H1 (cell line): ENCODE results near the gene CTRL. TPM values are rescaled to one million over a fixed set of nuclear protein-coding genes. Genes with fewer than 3 reads are reported as not detected.

Source experiments
- CTCF ChIA-PET: fragments of 300-600 bp; sonication (Branson Sonifier 250); formaldehyde crosslinking; loops from one replicate; lab custom pipeline; 2021; ENCODE audit not compliant: partially characterized antibody; lab: Charles Lee
- POLR2A ChIA-PET: fragments of 300-600 bp; sonication (Branson Sonifier 250); formaldehyde crosslinking; loops from one replicate; lab custom pipeline; 2021; ENCODE audit warnings: inconsistent platforms; ENCODE audit not compliant: partially characterized antibody; lab: Charles Lee
- DNase-seq, 2 experiments: peaks; one replicate each; pipeline versions ENCODE4 v3.0.0 to v3.0.0-alpha.2; 2010 to 2022; ENCODE audit warnings: low spot score in 2 of 2, low read depth in 1 of 2, mixed read lengths in 1 of 2
- FAIRE-seq: peaks from 2 replicates; lab custom pipeline; 2011; peaks lifted over from hg19 to GRCh38; lab: Jason Lieb, UNC
- H2AFZ ChIP-seq: 2 replicates; pipeline ENCODE4 v1.8.1; 2012; ENCODE audit warnings: low read length, inconsistent platforms
- H2AK5ac ChIP-seq: 2 replicates; pipeline ENCODE4 v1.6.1; 2013; ENCODE audit warnings: low read depth, low read length
- H2BK120ac ChIP-seq: replicated peaks from 2 replicates; pipeline ENCODE3; 2013; ENCODE audit warnings: low read depth, low read length, inconsistent platforms
- H2BK12ac ChIP-seq: 2 replicates; pipeline ENCODE4 v1.6.1; 2013; ENCODE audit warnings: low read depth, low read length
- H2BK15ac ChIP-seq: 2 replicates; pipeline ENCODE4 v1.6.1; 2013; ENCODE audit warnings: low read length
- H2BK20ac ChIP-seq: 2 replicates; pipeline ENCODE4 v1.6.1; 2013; ENCODE audit warnings: low read length
- H2BK5ac ChIP-seq: 2 replicates; pipeline ENCODE4 v1.6.1; 2013; ENCODE audit warnings: low read depth, low read length
- H3K14ac ChIP-seq: 2 replicates; pipeline ENCODE4 v1.6.1; 2013; ENCODE audit warnings: inconsistent platforms; ENCODE audit not compliant: insufficient read length
- H3K18ac ChIP-seq: 2 replicates; pipeline ENCODE4 v1.6.1; 2013; ENCODE audit warnings: low read length; ENCODE audit errors: extremely low read depth
- H3K23ac ChIP-seq: 2 replicates; pipeline ENCODE4 v1.6.1; 2013; ENCODE audit warnings: inconsistent platforms; ENCODE audit not compliant: insufficient read length
- H3K23me2 ChIP-seq: 2 replicates; pipeline ENCODE4 v1.6.1; 2013; ENCODE audit warnings: low read depth, low read length
- H3K27ac ChIP-seq: 2 replicates; pipeline ENCODE4 v1.6.1; 2011; ENCODE audit warnings: low read depth, low read length, inconsistent platforms
- H3K27me3 ChIP-seq, 4 experiments: replicated peaks in 1 of 4; 1 replicate in 1 of 4; 2 replicates in 3 of 4; pipeline versions ENCODE4 v1.6.1 to v1.8.1; 2011 to 2013; ENCODE audit warnings: low read length in 3 of 4, mild to moderate bottlenecking in 3 of 4, inconsistent platforms in 2 of 4, mixed read lengths in 2 of 4, moderate library complexity in 1 of 4; ENCODE audit not compliant: control insufficient read depth in 3 of 4, insufficient read depth in 3 of 4; ENCODE audit errors: extremely low read depth in 1 of 4
- H3K36me3 ChIP-seq, 4 experiments: 2 replicates each; pipeline versions ENCODE4 v1.6.1 to v1.8.1; 2011 to 2013; ENCODE audit warnings: mild to moderate bottlenecking in 4 of 4, low read length in 3 of 4, moderate library complexity in 2 of 4, control low read depth in 1 of 4, inconsistent platforms in 1 of 4; ENCODE audit not compliant: insufficient read depth in 4 of 4, control insufficient read depth in 2 of 4
- H3K4ac ChIP-seq: replicated peaks from 2 replicates; pipeline ENCODE3; 2013; ENCODE audit warnings: low read length, low read depth, mixed read lengths, inconsistent platforms; ENCODE audit not compliant: insufficient read length
- H3K4me1 ChIP-seq, 4 experiments: replicated peaks in 1 of 4; 1 replicate in 1 of 4; 2 replicates in 3 of 4; pipeline versions ENCODE4 v1.6.1 to v1.8.1; 2011 to 2013; ENCODE audit warnings: low read length in 3 of 4, inconsistent platforms in 2 of 4, mixed read lengths in 1 of 4; ENCODE audit not compliant: insufficient read depth in 4 of 4, control insufficient read depth in 3 of 4
- H3K4me2 ChIP-seq, 2 experiments: 2 replicates each; pipeline versions ENCODE4 v1.6.1 to v1.8.1; 2011 to 2013; ENCODE audit warnings: low read depth in 2 of 2, low read length in 2 of 2, control low read depth in 1 of 2, inconsistent platforms in 1 of 2, mild to moderate bottlenecking in 1 of 2; ENCODE audit not compliant: insufficient read depth in 1 of 2
- H3K4me3 ChIP-seq, 4 experiments: fragments of 200-600, 300-600 bp in 1 of 4; sonication (generic), shearing (Covaris generic), sonication (Bioruptor Twin) in 1 of 4; 2 replicates each; pipeline versions ENCODE4 v1.5.1 to v1.8.1; 2011 to 2016; ENCODE audit warnings: low read length in 4 of 4, low read depth in 3 of 4, control low read depth in 2 of 4, inconsistent platforms in 2 of 4, mild to moderate bottlenecking in 2 of 4, mixed read lengths in 1 of 4, moderate library complexity in 1 of 4; ENCODE audit not compliant: insufficient read depth in 2 of 4; ENCODE audit errors: extremely low read depth in 1 of 4
- H3K56ac ChIP-seq: replicated peaks from 2 replicates; pipeline ENCODE3; 2013; ENCODE audit warnings: low read depth, mild to moderate bottlenecking, mixed read lengths, low read length, inconsistent platforms; ENCODE audit not compliant: insufficient read length
- H3K79me1 ChIP-seq: 2 replicates; pipeline ENCODE4 v1.6.1; 2013; ENCODE audit warnings: low read depth, low read length, control low read depth
- H3K79me2 ChIP-seq, 2 experiments: 2 replicates each; pipeline versions ENCODE4 v1.6.1 to v1.8.1; 2012 to 2013; ENCODE audit warnings: low read length in 2 of 2, mild to moderate bottlenecking in 2 of 2, inconsistent platforms in 1 of 2; ENCODE audit not compliant: insufficient read depth in 2 of 2, control insufficient read depth in 1 of 2
- H3K9ac ChIP-seq, 4 experiments: replicated peaks in 1 of 4; 1 replicate in 1 of 4; 2 replicates in 3 of 4; pipeline versions ENCODE4 v1.6.1 to v1.8.1; 2011 to 2013; ENCODE audit warnings: low read depth in 3 of 4, low read length in 3 of 4, control low read depth in 2 of 4, mild to moderate bottlenecking in 2 of 4, moderate library complexity in 2 of 4, inconsistent platforms in 1 of 4; ENCODE audit errors: extremely low read depth in 1 of 4
- H3K9me3 ChIP-seq, 2 experiments: 2 replicates each; pipeline versions ENCODE4 v1.6.1 to v1.8.1; 2012 to 2013; ENCODE audit warnings: mild to moderate bottlenecking in 2 of 2, moderate library complexity in 2 of 2, control low read depth in 1 of 2, inconsistent platforms in 1 of 2, low read depth in 1 of 2, low read length in 1 of 2, mixed read lengths in 1 of 2; ENCODE audit not compliant: insufficient read depth in 2 of 2
- H4K20me1 ChIP-seq, 2 experiments: replicated peaks in 1 of 2; 2 replicates each; pipeline versions ENCODE3 to v1.8.1; 2011 to 2013; ENCODE audit warnings: inconsistent platforms in 2 of 2, low read length in 2 of 2, mild to moderate bottlenecking in 1 of 2; ENCODE audit not compliant: insufficient read depth in 2 of 2, control insufficient read depth in 1 of 2
- H4K5ac ChIP-seq: 2 replicates; pipeline ENCODE4 v1.6.1; 2013; ENCODE audit warnings: low read length, low read depth, mixed read lengths, inconsistent platforms; ENCODE audit not compliant: insufficient read length
- H4K8ac ChIP-seq: 2 replicates; pipeline ENCODE4 v1.8.0; 2013; ENCODE audit warnings: mild to moderate bottlenecking, moderate library complexity, low read length, inconsistent platforms; ENCODE audit not compliant: insufficient read depth; ENCODE audit errors: extremely low read depth
- H4K91ac ChIP-seq: replicated peaks from 2 replicates; pipeline ENCODE3; 2013; ENCODE audit warnings: low read length, mixed read lengths, inconsistent platforms; ENCODE audit not compliant: insufficient read length
- CHD1 ChIP-seq: IDR thresholded peaks from 2 replicates; pipeline ENCODE4 v1.6.1; 2012; ENCODE audit warnings: low read depth, low read length, improper control_type of control experiment
- CHD2 ChIP-seq: IDR thresholded peaks from 2 replicates; pipeline ENCODE4 v1.6.1; 2012; ENCODE audit warnings: low read length, improper control_type of control experiment
- RAD21 ChIP-seq, 2 experiments: IDR thresholded peaks in 1 of 2; conservative IDR thresholded peaks in 1 of 2; 2 replicates each; pipeline ENCODE4 v1.6.1; 2011; ENCODE audit warnings: low read depth in 2 of 2, low read length in 2 of 2, improper control_type of control experiment in 1 of 2, inconsistent platforms in 1 of 2, mild to moderate bottlenecking in 1 of 2, moderate library complexity in 1 of 2
- RNF2 ChIP-seq: fragments of 200-900, 300-1000 bp; sonication (generic); IDR thresholded peaks from 2 replicates; pipeline ENCODE4 v1.7.1; 2016; ENCODE audit warnings: borderline replicate concordance, low read depth, mild to moderate bottlenecking, antibody characterized with exemption, low read length; ENCODE audit not compliant: poor library complexity, severe bottlenecking; ENCODE audit errors: missing control alignments
- WGBS, 2 experiments: shearing (Covaris generic) in 1 of 2; methylation state at CpG; one replicate each; pipeline versions ENCODE4 v1.1.6 to v1.1.7; 2013 to 2015; ENCODE audit warnings: low lambda C conversion rate in 2 of 2, mixed read lengths in 2 of 2, inconsistent platforms in 1 of 2, low coverage in 1 of 2, missing lambda C conversion rate in 1 of 2; ENCODE audit not compliant: insufficient replicate concordance in 2 of 2, insufficient coverage in 1 of 2, insufficient read length in 1 of 2; ENCODE audit errors: extremely low coverage in 1 of 2, missing lambda C conversion rate in 1 of 2; 5-methylcytosine and 5-hydroxymethylcytosine counted together
- polyA plus RNA-seq, 7 experiments: library from polyadenylated mRNA; depleted of rRNA in 3 of 7; stranded (reverse) in 5 of 7; unstranded in 2 of 7; fragments of >200 nt in 5 of 7; fragments of 200-250 nt in 2 of 7; gene quantifications; 1 replicate in 5 of 7; 2 replicates in 1 of 7; 4 replicates in 1 of 7; pipeline versions ENCODE4 v1.2.1 to v1.2.3, GENCODE V29; 2011 to 2013; ENCODE audit warnings: missing spikeins in 2 of 7, mixed read lengths in 2 of 7
- total RNA-seq: library from RNA; stranded (reverse); fragmentation: NEBNext Ultra II Directional; extraction: Animal tissue kit (Norgen Biotek cat#: 25700); gene quantifications from 2 replicates; pipeline ENCODE4 v1.2.1, GENCODE V29; 2021
- TF ChIP-seq, protein P1 (sequence below), 3 experiments: IDR thresholded peaks; 1 replicate in 2 of 3; 2 replicates in 1 of 3; pipeline versions ENCODE4 v1.5.1 to v1.6.1; 2011; ENCODE audit warnings: low read length in 3 of 3, mild to moderate bottlenecking in 3 of 3, inconsistent platforms in 2 of 3, low read depth in 1 of 3, moderate library complexity in 1 of 3; ENCODE audit not compliant: insufficient read depth in 1 of 3; ENCODE audit errors: control extremely low read depth in 1 of 3
- TF ChIP-seq, protein P2 (sequence below): IDR thresholded peaks from 2 replicates; pipeline ENCODE4 v1.6.1; 2012; ENCODE audit warnings: inconsistent platforms

CTRL gene
- total and polyA plus RNA-seq, 2 of the 8 experiments (the other 6 are each of a cell fraction or from before 2014, with no cell fraction given) = 1.7 to 4.2 TPM

DNA sequence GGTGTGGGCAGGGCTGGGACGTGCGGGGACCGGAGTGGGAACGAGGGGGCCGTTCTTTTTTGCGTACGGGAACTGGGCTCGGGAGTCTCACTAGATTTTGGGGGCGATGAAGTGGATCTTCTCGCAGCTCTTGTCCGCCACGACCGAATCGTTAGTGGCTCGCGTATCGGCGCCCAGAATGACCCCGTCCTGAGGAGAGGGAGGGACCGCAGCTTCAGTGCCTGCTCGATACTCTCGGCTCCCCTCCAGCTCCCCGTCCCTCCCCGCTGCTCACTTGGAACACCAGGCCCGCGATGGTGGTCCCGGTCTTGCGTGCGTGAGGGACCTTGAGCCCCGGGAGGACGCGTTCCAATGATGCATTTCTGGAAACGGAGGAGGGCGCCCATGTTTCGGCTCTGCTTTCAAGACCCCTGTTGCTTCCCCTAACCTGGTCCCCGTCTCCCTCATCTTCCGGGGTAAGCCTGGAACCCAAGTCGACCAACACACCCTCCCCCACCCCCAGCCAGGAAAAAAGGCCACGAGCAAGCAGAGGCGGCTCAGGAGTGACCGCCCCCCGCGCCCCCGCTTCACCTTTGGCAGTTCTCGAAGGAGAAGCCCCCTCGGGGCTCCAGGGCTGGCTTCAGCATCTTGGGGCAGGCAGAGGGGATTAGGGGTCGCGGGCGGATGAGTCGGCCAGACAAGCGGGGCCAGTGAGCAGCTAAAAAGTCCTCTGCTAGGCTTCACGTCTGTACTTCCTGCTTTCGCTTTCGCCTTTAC is 4.6 kb upstream of the CTRL start, which contains the start of gene PSMB10:
Gene PSMB10 (minus strand): TSS at position 727 of the 756 bp plus-strand sequence. CDS start 101 bp downstream, at position 626.
- peak within 1 kb of the TSS; percentile 60 to 89 (median 70) for H3K9ac ChIP-seq
- peaks cover 0 to 15% of the 10 kb centered on the region in 2 experiments for H4K20me1 ChIP-seq
- no peak within 1 kb of the TSS for H2BK20ac ChIP-seq
- H2BK15ac ChIP-seq = peak within 1 kb of the TSS; percentile 63; the same call in 1 of the 2 replicates
- H3K4me1 ChIP-seq = peaks cover 0 to 15% (median 8%) of the 10 kb centered on the region in 4 experiments; a peak in 5 of 7 replicates
- no peak within 1 kb of the TSS for H3K14ac ChIP-seq
- H4K8ac ChIP-seq = peak within 1 kb of the TSS; percentile 72
- peaks cover 4% of the 10 kb centered on the region; the same call in 1 of the 2 replicates for H3K79me1 ChIP-seq
- H3K79me2 ChIP-seq = 0 out of 4 replicates have a peak, but pooled peaks cover 0 to 3% of the 10 kb centered on the region in 2 experiments
- no peaks in the 10 kb centered on the region for H3K27me3 ChIP-seq
- H3K4me3 ChIP-seq = peak within 1 kb of the TSS; percentile 69 to 98 (median 92)
- peak within 1 kb of the TSS; percentile 96 for H3K4me2 ChIP-seq
- H3K36me3 ChIP-seq = no peaks in the 10 kb centered on the region
- H3K56ac ChIP-seq = peak within 1 kb of the TSS; percentile 93
- ChIA-PET POLR2A (interaction anchor here (0.6 to 4.2 kb wide), 33 partner anchors 8 to 300 kb away, joined by 3 to 47 read pairs (median 5); partner anchors contain the start of genes CENPT, DDX28, DPEP2 and DUS2), CTCF (interaction anchor here (0.7 to 27.1 kb wide), 16 partner anchors 9 to 415 kb away, joined by 3 to 623 read pairs (median 4); partner anchors contain the start of genes EDC4, NRN1L and PSKH1)
- DNase-seq (peak in 1 of 2 experiments; percentile 70), FAIRE-seq (no peak)
- H3K9me3 ChIP-seq = no peaks in the 10 kb centered on the region
- no peak within 1 kb of the TSS for H2BK120ac ChIP-seq
- peak within 1 kb of the TSS; percentile 97 for H3K18ac ChIP-seq
- peak within 1 kb of the TSS; percentile 99 for H3K4ac ChIP-seq
- H2AK5ac ChIP-seq = 0 out of 2 replicates have a peak within 1 kb of the TSS, but pooled peaks have one; percentile 2
- peak within 1 kb of the TSS; percentile 74; the same call in 1 of the 2 replicates for H3K27ac ChIP-seq
- H2AFZ ChIP-seq = peak within 1 kb of the TSS; percentile 37; the same call in 1 of the 2 replicates
- H2BK5ac ChIP-seq = peak within 1 kb of the TSS; percentile 93
- WGBS, 2 experiments = 4% methylated on average over 42 of the region's 54 CpGs; no CpG with 5 or more reads in 1 of the 2 experiments
- peaks cover 18% of the 10 kb centered on the region for H3K23me2 ChIP-seq
- peak within 1 kb of the TSS; percentile 98 for H4K91ac ChIP-seq
- no peak within 1 kb of the TSS for H3K23ac ChIP-seq
- H2BK12ac ChIP-seq = peak within 1 kb of the TSS; percentile 90; the same call in 1 of the 2 replicates
- H4K5ac ChIP-seq = peak within 1 kb of the TSS; percentile 97
- TF ChIP-seq, protein P1, sequence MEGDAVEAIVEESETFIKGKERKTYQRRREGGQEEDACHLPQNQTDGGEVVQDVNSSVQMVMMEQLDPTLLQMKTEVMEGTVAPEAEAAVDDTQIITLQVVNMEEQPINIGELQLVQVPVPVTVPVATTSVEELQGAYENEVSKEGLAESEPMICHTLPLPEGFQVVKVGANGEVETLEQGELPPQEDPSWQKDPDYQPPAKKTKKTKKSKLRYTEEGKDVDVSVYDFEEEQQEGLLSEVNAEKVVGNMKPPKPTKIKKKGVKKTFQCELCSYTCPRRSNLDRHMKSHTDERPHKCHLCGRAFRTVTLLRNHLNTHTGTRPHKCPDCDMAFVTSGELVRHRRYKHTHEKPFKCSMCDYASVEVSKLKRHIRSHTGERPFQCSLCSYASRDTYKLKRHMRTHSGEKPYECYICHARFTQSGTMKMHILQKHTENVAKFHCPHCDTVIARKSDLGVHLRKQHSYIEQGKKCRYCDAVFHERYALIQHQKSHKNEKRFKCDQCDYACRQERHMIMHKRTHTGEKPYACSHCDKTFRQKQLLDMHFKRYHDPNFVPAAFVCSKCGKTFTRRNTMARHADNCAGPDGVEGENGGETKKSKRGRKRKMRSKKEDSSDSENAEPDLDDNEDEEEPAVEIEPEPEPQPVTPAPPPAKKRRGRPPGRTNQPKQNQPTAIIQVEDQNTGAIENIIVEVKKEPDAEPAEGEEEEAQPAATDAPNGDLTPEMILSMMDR (IDR thresholded peaks at IDR 0.05; ENCODE audit: control extremely low read depth in 1 of 3, insufficient read depth in 1 of 3, low read depth in 1 of 3, low read length in 3 of 3) = no peak
- no peak for TF ChIP-seq RNF2
- no peak for TF ChIP-seq RAD21 (IDR thresholded peaks at IDR 0.05 in 1 of 2, conservative IDR thresholded peaks at IDR 0.05 in 1 of 2; ENCODE audit: low read depth in 2 of 2, low read length in 2 of 2)
- TF ChIP-seq CHD2 = no peak
- TF ChIP-seq, protein P2, sequence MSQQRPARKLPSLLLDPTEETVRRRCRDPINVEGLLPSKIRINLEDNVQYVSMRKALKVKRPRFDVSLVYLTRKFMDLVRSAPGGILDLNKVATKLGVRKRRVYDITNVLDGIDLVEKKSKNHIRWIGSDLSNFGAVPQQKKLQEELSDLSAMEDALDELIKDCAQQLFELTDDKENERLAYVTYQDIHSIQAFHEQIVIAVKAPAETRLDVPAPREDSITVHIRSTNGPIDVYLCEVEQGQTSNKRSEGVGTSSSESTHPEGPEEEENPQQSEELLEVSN = no peak
- no peak for TF ChIP-seq CHD1
